HUES64 (cell line): ENCODE measurements around the gene ATOH7. TPM values are rescaled to one million over a fixed set of nuclear protein-coding genes. Genes with fewer than 3 reads are reported as not detected.
A peak's percentile ranks its signal among the peaks of the same experiment; 100 is the strongest.
"Not testable (repeated sequence)": the region's sequence is repeated elsewhere in the genome, so short reads cannot be mapped to it uniquely, and the experiment has no call there.

Source experiments
- H3K27ac ChIP-seq: 2 replicates; pipeline ENCODE4 v1.7.0; 2013; ENCODE audit warnings: low read depth, low read length, inconsistent platforms
- H3K27me3 ChIP-seq: 2 replicates; pipeline ENCODE4 v1.6.1; 2013; ENCODE audit warnings: mild to moderate bottlenecking, low read length; ENCODE audit not compliant: insufficient read depth
- H3K36me3 ChIP-seq: 2 replicates; pipeline ENCODE4 v1.6.1; 2013; ENCODE audit warnings: mild to moderate bottlenecking, low read length; ENCODE audit not compliant: insufficient read depth
- H3K4me1 ChIP-seq: 2 replicates; pipeline ENCODE4 v1.6.1; 2013; ENCODE audit warnings: mild to moderate bottlenecking, low read length, moderate library complexity; ENCODE audit not compliant: insufficient read depth
- H3K4me3 ChIP-seq: 2 replicates; pipeline ENCODE4 v1.5.1; 2013; ENCODE audit warnings: mild to moderate bottlenecking, low read length, moderate library complexity
- H3K9ac ChIP-seq: 2 replicates; pipeline ENCODE4 v1.6.1; 2013; ENCODE audit warnings: mild to moderate bottlenecking, low read depth, low read length
- H3K9me3 ChIP-seq: 2 replicates; pipeline ENCODE4 v1.6.1; 2013; ENCODE audit warnings: low read depth, low read length; ENCODE audit not compliant: insufficient read depth
- WGBS: fragments of 150-250, 120-280 bp; methylation state at CpG from one replicate; pipeline ENCODE4 v1.1.7; 2013; ENCODE audit warnings: missing lambda C conversion rate; 5-methylcytosine and 5-hydroxymethylcytosine counted together
- polyA plus RNA-seq, 2 experiments: library from polyadenylated mRNA; stranded (reverse); fragments of 50-300 nt; gene quantifications; one replicate each; pipeline ENCODE4 v1.2.3, GENCODE V29; 2013

The ATOH7 gene
- polyA plus RNA-seq (2013, experiment 1 of 2): 0.15 TPM
- polyA plus RNA-seq (2013, experiment 2 of 2): 0.25 TPM

DNA sequence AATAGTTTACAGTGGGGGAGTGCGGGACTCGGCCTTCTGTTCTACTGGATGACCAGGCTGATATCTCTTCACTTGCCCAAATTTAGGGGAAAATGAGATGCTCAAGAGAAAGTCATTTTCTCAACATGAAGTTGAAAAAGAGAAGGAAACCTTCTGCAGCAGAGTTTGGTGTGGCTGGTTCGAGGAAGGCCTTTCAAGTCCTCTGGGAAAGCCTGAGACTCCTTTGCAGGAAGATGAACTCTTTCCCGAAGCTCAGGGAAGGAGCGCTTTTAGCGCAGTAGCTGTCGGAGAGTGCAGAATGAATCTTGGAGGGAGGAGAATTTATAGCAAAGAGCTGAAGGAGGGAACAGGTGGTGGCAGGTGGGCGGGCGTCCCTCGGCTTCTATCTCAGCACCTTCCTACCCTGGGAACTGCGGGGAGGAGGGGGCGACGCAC lies at the start of gene ATOH7:
Gene ATOH7 (minus strand): TSS at position 297 of the 435 bp plus-strand sequence. CDS start 436 bp downstream, outside the sequence.
- H3K27me3 ChIP-seq: peaks cover 53% of the 10 kb centered on the region
- no peaks in the 10 kb centered on the region for H3K9me3 ChIP-seq
- peak within 1 kb of the TSS; percentile 62; the same call in 1 of the 2 replicates for H3K27ac ChIP-seq
- peak within 1 kb of the TSS; percentile 89 for H3K9ac ChIP-seq
- peak within 1 kb of the TSS; percentile 63 for H3K4me3 ChIP-seq
- H3K36me3 ChIP-seq: no peaks in the 10 kb centered on the region
- 16% methylated on average over 13 of the region's 13 CpGs for WGBS
- peaks cover 11% of the 10 kb centered on the region; the same call in 1 of the 2 replicates for H3K4me1 ChIP-seq

DNA sequence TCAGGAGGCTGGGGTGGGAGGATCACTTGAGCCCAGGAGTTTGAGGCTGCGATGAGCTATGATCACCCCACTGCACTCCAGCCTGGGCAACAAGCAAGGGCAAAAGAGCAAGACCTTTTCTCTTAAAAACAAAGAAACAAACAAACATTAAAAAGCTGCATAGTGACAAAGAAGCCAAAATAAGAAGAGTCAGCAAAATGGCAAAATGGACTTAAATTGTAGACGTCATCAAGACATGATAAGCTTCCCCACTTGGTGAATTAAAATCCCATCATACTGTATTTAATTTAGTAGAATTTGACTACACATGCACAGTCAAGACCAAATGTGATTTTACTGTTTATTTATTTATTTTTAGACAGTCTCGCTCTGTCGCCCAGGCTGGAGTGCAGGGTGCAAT lies 48.8 kb upstream of the ATOH7 start:
- Histone ChIP-seq H3K27ac (no peak overlapping the region), H3K4me1 (no peaks in the 10 kb centered on the region), H3K4me3 (no peak overlapping the region), H3K9me3 (peaks cover 19% of the 10 kb centered on the region; the same call in 1 of the 2 replicates), H3K9ac (no peak overlapping the region), H3K36me3 (no peaks in the 10 kb centered on the region), H3K27me3 (no peaks in the 10 kb centered on the region)
- WGBS: 97% methylated on average over 4 of the region's 4 CpGs

DNA sequence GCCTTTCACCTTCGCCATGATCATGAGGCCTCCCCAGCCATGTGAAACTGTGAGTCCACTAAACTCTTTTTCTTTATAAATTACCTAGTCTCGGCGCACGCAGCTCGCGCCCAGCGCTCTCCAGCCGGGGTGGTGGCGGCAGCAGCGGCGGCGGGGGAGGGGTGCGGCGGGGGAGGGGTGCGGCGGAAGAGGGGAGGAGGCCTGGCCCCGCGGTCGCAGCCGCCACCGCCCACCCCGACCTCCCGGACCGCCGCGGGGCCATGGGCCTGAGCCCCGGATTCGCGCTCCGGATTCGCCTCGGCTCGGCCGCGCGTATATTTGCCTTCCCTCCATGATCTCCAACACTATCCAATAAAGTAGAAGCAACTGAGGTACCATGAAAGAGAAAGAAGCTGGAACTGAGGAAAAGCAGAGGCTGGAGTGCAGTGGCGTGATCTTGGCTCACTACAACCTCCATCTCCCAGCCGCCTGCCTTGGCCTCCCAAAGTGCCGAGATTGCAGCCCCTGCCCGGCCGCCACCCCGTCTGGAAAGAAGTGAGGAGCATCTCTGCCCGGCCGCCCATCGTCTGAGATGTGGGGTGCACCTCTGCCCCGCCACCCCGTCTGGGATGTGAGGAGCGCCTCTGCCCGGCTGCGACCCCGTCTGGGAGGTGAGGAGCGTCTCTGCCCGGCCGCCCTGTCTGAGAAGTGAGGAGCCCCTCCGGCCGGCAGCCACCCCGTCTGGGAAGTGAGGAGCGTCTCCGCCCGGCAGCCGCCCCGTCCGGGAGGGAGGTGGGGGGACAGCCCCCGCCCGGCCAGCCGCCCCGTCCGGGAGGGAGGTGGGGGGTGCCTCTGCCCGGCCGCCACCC lies 47.2 kb upstream of the ATOH7 start:
- not testable (repeated sequence) for H3K9ac ChIP-seq, H3K27ac ChIP-seq, H3K36me3 ChIP-seq, H3K27me3 ChIP-seq, H3K4me3 ChIP-seq, H3K4me1 ChIP-seq
- 97% methylated on average over 70 of the region's 70 CpGs for WGBS
- H3K9me3 ChIP-seq: peaks cover 19% of the 10 kb centered on the region; the same call in 1 of the 2 replicates

DNA sequence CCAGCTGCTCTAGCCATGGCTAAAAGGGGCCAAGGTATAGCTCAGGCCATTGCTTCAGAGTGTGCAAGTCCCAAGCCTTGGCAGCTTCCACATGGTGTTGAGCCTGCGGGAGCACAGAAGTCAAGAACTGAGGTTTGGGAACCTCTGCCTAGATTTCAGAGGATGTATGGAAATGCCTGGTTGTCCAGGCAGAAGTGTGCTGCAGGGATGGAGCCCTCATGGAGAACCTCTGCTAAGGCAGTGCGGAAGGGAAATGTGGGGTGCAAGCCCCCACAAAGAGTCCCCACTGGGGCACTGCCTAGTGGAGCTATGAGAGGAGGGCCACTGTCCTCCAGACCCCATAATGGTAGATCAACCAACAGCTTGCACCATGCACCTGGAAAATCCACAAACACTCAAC lies 45.9 kb upstream of the ATOH7 start:
- H3K27me3 ChIP-seq, H3K4me3 ChIP-seq, H3K27ac ChIP-seq, H3K4me1 ChIP-seq, H3K9ac ChIP-seq, H3K36me3 ChIP-seq: not testable (repeated sequence)
- WGBS: 96% methylated on average over 2 of the region's 2 CpGs
- H3K9me3 ChIP-seq: peaks cover 19% of the 10 kb centered on the region; the same call in 1 of the 2 replicates

DNA sequence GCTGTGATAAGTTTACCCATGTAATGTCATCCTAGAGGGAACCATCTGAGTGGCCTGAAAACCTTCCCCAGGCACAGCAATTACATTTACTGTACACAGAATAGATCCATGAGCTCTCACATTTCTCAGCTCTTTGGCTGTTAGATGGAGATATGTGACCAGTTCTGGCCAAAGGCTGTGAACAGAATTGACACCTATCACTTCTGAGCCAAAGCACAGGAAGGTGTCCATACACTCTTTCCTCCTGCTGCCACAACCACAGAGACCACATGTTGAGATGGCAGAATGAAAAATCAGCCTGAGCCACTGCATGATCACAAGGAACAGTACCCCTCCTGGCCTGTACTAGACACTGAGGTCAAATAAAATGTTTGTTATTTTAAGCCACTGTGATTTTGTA lies 44.3 kb upstream of the ATOH7 start:
- no peak overlapping the region for H3K4me3 ChIP-seq
- peaks cover 19% of the 10 kb centered on the region; the same call in 1 of the 2 replicates for H3K9me3 ChIP-seq
- 0 out of 2 replicates have a peak, but pooled peaks cover 3% of the 10 kb centered on the region for H3K4me1 ChIP-seq
- no peak overlapping the region for H3K27ac ChIP-seq
- H3K9ac ChIP-seq: no peak overlapping the region
- no peaks in the 10 kb centered on the region for H3K36me3 ChIP-seq
- peaks cover 6% of the 10 kb centered on the region; the same call in 1 of the 2 replicates for H3K27me3 ChIP-seq

DNA sequence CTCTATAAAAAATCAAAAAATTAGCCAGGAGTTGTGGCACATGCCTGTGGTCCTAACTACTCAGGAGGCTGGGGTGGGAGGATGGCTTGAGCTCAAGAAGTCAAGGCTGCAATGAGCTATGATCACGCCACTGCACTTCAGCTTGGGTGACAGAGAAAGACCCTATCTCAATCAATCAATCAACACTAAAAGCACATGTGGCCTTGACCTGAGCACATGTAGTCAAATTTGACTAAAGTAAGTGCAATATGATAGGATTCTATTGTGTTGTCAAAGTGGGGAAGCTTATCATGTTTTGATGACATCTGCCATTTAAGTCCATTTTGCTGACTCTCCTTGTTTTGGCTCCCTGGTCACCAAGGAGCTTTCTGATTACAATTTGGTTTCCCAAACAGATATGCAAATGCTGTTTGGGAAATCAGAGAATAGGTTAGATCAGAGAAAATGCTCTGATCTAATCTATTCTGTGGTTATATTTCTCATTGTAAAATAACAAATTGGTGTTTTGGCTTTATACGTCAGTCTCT lies 43.8 kb upstream of the ATOH7 start:
- Histone ChIP-seq H3K4me1 (0 out of 2 replicates have a peak, but pooled peaks cover 8% of the 10 kb centered on the region), H3K36me3 (no peaks in the 10 kb centered on the region), H3K9ac (no peak overlapping the region), H3K27me3 (peaks cover 6% of the 10 kb centered on the region; the same call in 1 of the 2 replicates), H3K9me3 (peaks cover 19% of the 10 kb centered on the region; the same call in 1 of the 2 replicates), H3K4me3 (no peak overlapping the region), H3K27ac (no peak overlapping the region)
- 100% methylated on average over 2 of the region's 2 CpGs for WGBS

DNA sequence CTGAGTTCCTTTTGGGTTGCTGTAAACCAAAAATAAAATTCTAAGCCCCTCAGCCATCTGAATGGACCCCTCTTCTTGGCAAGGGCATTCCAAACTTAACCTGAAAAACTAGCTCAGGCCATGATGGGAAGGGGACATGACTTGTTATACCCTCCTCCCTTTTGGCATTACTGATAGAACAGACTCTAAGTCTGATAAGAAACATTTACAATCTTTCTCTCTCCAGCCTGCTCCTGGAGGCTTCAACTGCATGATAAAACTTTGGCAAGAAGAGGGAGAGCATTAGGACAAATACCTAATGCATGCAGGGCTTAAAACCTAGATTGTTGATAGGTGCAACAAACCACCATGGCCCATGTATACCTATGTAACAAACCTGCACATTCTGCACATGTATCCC lies 40.9 kb upstream of the ATOH7 start:
- Histone ChIP-seq H3K36me3 (no peaks in the 10 kb centered on the region), H3K4me3 (no peak overlapping the region), H3K27ac (no peak overlapping the region), H3K27me3 (peaks cover 16% of the 10 kb centered on the region; the same call in 1 of the 2 replicates), H3K9me3 (peaks cover 11% of the 10 kb centered on the region; the same call in 1 of the 2 replicates), H3K4me1 (0 out of 2 replicates have a peak, but pooled peaks cover 8% of the 10 kb centered on the region), H3K9ac (no peak overlapping the region)

DNA sequence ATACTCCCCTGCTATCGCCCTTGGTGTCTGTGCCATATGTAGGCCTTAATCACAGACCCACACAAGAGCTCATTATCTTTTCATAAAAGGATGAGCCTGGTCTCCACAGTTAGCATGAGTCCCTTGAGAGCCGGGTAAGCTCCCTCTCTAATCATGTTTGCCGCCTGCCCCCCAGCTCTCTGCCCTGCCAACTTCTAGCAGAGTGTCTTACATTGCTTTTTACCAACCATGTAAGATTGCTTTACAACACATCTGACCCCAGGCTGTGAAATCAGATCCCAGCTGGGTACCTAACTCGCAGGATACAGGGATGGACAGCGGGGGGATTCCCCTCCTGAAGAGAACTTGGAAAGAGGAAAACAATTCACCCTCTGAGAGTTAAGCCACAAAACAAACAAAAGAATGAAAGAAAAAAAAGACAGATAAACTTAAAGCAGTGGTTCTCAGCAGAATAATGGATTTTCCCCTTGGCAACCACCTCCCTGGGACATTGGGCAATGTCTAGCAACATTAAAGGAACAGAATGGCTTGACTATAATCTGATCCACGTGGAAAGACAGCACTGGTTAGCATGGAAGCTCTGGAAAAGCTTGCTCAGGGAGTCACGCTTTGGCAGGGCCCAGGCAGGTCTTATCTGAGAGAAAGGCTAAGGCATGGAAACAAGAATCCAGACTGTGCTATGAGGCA lies 39.4 kb upstream of the ATOH7 start:
- H3K27me3 ChIP-seq: peaks cover 16% of the 10 kb centered on the region; the same call in 1 of the 2 replicates
- 0 out of 2 replicates have a peak, but pooled peaks cover 8% of the 10 kb centered on the region for H3K4me1 ChIP-seq
- no peak overlapping the region for H3K27ac ChIP-seq
- 0 out of 2 replicates have a peak, but pooled peaks cover 2% of the 10 kb centered on the region for H3K9me3 ChIP-seq
- WGBS: 54% methylated on average over 7 of the region's 7 CpGs
- no peak overlapping the region for H3K4me3 ChIP-seq
- H3K36me3 ChIP-seq: no peaks in the 10 kb centered on the region
- no peak overlapping the region for H3K9ac ChIP-seq

DNA sequence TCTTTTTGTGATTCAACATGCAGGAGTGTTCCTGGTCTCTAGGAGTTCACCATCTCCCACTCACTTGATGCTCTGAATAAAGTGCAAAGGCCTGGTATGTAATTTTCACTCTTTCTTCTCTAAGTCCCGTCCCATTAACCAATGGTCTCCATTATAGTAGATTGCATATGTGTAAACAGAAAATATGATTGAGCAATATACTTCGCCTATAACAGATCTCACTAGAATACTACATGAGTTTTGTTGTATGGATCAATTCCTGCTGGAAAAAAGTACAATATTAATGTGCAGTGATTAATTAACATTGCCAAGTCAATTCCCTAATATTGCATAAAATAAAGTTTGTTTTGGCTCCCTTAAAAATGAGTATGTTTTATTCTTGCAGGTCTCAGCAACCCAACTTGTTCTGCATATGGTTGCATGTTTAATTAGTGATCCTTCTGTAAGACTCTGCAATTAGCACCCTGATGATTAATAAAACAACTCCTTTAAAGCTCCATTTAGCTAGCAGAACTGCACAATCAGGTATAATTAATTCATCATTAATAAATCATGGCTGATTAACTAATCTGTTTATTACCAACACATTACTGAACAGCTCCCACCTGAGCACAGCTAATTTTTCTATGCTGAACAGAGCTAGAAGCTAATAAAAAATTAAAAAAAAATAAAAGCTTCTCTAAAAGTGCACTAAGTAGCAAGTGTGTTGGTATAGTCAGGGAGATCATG lies 37.8 kb upstream of the ATOH7 start:
- H3K9me3 ChIP-seq: peaks cover 5% of the 10 kb centered on the region; the same call in 1 of the 2 replicates
- 0 out of 2 replicates have a peak, but pooled peaks cover 8% of the 10 kb centered on the region for H3K4me1 ChIP-seq
- H3K36me3 ChIP-seq: no peaks in the 10 kb centered on the region
- no CpG with 5 or more reads among the region's 2 CpGs for WGBS
- no peak overlapping the region for H3K27ac ChIP-seq
- H3K27me3 ChIP-seq: peaks cover 16% of the 10 kb centered on the region; the same call in 1 of the 2 replicates
- H3K4me3 ChIP-seq: no peak overlapping the region
- no peak overlapping the region for H3K9ac ChIP-seq

DNA sequence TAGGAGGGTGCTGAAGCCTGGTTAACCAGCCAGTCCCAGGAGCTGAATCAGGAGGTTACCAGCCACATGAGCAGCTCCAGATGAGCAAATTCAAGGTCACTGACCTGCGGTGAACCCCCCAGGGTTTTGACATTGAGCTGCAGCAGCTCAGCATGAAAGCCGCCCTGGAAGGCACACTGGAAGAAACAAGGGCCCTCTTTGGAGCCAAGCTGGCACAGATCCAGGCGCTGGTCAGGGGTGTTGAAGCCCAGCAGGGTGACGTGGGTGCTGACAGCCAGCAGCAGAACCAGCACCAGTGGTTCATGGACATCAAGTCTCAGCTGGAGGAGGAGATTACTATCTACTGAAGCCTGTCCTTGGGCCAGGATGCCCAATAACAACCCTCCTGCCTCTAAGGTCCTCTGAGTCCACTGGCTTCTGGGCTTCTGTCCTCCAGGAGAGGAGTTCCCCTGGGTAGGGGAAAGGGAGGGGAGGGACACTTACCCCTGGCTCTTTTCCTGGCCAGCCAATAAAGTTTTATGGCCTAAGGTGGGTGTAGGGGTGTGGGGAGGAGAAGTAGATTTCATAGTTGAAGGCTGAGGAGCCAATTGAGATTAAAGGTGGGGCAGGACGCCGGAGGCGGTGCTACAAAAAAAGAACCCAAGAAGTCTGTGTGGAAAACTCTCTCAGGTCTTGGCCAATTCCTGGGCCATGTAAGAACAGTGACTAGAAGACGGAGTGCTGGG lies 29.4 kb upstream of the ATOH7 start:
- H3K9ac ChIP-seq: no peak overlapping the region
- H3K9me3 ChIP-seq: peaks cover 5% of the 10 kb centered on the region; the same call in 1 of the 2 replicates
- H3K27ac ChIP-seq: no peak overlapping the region
- no peak overlapping the region for H3K4me3 ChIP-seq
- WGBS: 92% methylated on average over 8 of the region's 8 CpGs
- H3K4me1 ChIP-seq: no peaks in the 10 kb centered on the region
- no peaks in the 10 kb centered on the region for H3K27me3 ChIP-seq
- H3K36me3 ChIP-seq: no peaks in the 10 kb centered on the region
